Esophagus muscularis mucosa (tissue), 3 donors: ENCODE results near the gene C1orf167.

ENCODE experiments used
- POLR2AphosphoS5 ChIP-seq, 2 donors: sonication (generic); formaldehyde crosslinking; IDR thresholded peaks; one replicate each; pipeline ENCODE4 v1.6.1; 2017; ENCODE audit warnings: antibody characterized with exemption in 2 of 2
- TF ChIP-seq, protein P1 (sequence below), 3 experiments: fragments of 200-600 bp in 2 of 3; fragments of 450-650 bp in 1 of 3; sonication (generic) in 2 of 3; IDR thresholded peaks; one replicate each; pipeline ENCODE4 v1.5.1; 2017 to 2019; ENCODE audit warnings: antibody characterized with exemption in 3 of 3, mild to moderate bottlenecking in 2 of 3, moderate library complexity in 1 of 3

- TF ChIP-seq, protein P1, sequence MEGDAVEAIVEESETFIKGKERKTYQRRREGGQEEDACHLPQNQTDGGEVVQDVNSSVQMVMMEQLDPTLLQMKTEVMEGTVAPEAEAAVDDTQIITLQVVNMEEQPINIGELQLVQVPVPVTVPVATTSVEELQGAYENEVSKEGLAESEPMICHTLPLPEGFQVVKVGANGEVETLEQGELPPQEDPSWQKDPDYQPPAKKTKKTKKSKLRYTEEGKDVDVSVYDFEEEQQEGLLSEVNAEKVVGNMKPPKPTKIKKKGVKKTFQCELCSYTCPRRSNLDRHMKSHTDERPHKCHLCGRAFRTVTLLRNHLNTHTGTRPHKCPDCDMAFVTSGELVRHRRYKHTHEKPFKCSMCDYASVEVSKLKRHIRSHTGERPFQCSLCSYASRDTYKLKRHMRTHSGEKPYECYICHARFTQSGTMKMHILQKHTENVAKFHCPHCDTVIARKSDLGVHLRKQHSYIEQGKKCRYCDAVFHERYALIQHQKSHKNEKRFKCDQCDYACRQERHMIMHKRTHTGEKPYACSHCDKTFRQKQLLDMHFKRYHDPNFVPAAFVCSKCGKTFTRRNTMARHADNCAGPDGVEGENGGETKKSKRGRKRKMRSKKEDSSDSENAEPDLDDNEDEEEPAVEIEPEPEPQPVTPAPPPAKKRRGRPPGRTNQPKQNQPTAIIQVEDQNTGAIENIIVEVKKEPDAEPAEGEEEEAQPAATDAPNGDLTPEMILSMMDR (IDR thresholded peaks at IDR 0.05) = no peak
- TF ChIP-seq POLR2AphosphoS5 (IDR thresholded peaks at IDR 0.05) = no peak
Measured at GRCh38 chr1:11753555-11754208, 8.3 kb upstream of the C1orf167 start.
